ENCODE results near the gene SCN3B.

GRCh38 chr11:123608945-123609344 is 45.5 kb downstream of the SCN3B start:
- TF ChIP-seq POLR2A (IDR thresholded peaks at IDR 0.05) (no peak), CTCF (IDR thresholded peaks at IDR 0.05) (no peak), POLR2AphosphoS5 (IDR thresholded peaks at IDR 0.05; ENCODE audit: insufficient read depth in 1 of 2, low read depth in 1 of 2) (no peak)

Data from vagina (tissue), 2 donors.